Progenitor cell of endocrine pancreas (in vitro differentiated cells): Measurements from ENCODE around the gene APC2. TPM values are rescaled to one million over a fixed set of nuclear protein-coding genes. Genes with fewer than 3 reads are reported as not detected.

Source experiments
- DNase-seq: peaks from one replicate; pipeline ENCODE4 v3.0.0; 2021; ENCODE audit warnings: low spot score; ENCODE audit not compliant: unreplicated experiment
- H3K27ac Mint-ChIP-seq: 2 replicates; pipeline ENCODE4 v1.8.0; 2021; ENCODE audit warnings: mild to moderate bottlenecking, moderate library complexity, mixed read lengths
- H3K27me3 Mint-ChIP-seq: 2 replicates; pipeline ENCODE4 v1.8.0; 2021; ENCODE audit warnings: mixed read lengths
- H3K36me3 Mint-ChIP-seq: 2 replicates; pipeline ENCODE4 v1.8.0; 2022; ENCODE audit warnings: mixed read lengths; ENCODE audit not compliant: insufficient read depth
- H3K4me1 Mint-ChIP-seq: 2 replicates; pipeline ENCODE4 v1.8.0; 2021; ENCODE audit warnings: low read depth, mixed read lengths
- H3K4me3 Mint-ChIP-seq: 2 replicates; pipeline ENCODE4 v1.8.0; 2021; ENCODE audit warnings: low read depth, mild to moderate bottlenecking, moderate library complexity, mixed read lengths
- H3K9me3 Mint-ChIP-seq: 2 replicates; pipeline ENCODE4 v1.8.0; 2021; ENCODE audit warnings: low read depth, mixed read lengths
- total RNA-seq: library from RNA; stranded (reverse); gene quantifications from 2 replicates; pipeline ENCODE4 v1.2.1, GENCODE V29; 2021
- TF ChIP-seq, protein P1 (sequence below): fragments of 200-600 bp; sonication (generic); IDR thresholded peaks from one replicate; pipeline ENCODE4 v1.5.0; 2021; ENCODE audit warnings: antibody characterized with exemption, mild to moderate bottlenecking; ENCODE audit not compliant: unreplicated experiment

Gene APC2
- total RNA-seq, 1 donor from 2014 or later = 5.8 TPM

DNA sequence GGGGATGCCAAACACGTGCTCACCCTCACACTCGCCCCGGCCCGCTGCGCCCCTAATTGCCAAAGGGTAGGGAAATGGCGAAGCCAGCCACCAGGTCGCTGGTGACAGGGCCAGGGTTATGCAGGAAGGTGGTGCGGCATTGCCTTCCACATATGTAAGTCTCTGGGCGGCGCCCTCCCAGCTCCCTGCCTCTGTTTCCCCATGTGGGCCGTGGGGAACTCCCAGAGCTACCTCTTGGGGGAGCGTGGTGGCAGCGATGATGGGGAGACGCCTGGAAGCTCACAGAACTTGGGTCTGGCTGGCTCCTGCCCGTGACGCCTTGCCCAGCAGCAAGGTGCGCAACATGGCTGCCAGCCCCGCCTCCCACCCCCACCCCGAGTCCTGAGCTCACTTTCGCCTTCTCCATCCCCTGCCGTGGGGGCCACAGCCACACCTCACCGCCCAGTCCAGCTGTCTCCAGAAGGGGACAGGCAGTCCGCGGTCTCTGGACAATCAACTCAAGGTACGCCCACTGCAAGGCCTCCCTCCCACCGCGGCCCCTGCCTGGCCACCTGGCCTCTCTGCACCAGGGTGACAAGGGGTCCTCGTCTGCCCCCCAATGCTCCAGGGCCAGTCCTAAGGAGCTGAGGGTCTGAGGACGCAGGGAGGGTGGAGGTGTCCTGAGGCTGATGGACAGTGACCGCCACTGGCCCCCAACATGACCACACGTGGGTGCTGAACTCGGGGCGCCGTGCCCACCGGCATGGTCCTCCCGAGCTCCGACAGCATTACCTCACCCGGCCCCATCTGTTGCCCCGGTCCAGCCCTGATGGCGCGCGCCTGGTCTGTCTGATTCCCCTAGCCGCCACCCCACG, 22.5 kb downstream of the APC2 start:
- H3K4me3 Mint-ChIP-seq = no peak overlapping the region
- H3K36me3 Mint-ChIP-seq = no peaks in the 10 kb centered on the region
- peaks cover 22% of the 10 kb centered on the region for H3K27me3 Mint-ChIP-seq
- DNase-seq = no peak
- H3K4me1 Mint-ChIP-seq = peaks cover 2% of the 10 kb centered on the region
- no peak overlapping the region for H3K27ac Mint-ChIP-seq
- TF ChIP-seq, protein P1, sequence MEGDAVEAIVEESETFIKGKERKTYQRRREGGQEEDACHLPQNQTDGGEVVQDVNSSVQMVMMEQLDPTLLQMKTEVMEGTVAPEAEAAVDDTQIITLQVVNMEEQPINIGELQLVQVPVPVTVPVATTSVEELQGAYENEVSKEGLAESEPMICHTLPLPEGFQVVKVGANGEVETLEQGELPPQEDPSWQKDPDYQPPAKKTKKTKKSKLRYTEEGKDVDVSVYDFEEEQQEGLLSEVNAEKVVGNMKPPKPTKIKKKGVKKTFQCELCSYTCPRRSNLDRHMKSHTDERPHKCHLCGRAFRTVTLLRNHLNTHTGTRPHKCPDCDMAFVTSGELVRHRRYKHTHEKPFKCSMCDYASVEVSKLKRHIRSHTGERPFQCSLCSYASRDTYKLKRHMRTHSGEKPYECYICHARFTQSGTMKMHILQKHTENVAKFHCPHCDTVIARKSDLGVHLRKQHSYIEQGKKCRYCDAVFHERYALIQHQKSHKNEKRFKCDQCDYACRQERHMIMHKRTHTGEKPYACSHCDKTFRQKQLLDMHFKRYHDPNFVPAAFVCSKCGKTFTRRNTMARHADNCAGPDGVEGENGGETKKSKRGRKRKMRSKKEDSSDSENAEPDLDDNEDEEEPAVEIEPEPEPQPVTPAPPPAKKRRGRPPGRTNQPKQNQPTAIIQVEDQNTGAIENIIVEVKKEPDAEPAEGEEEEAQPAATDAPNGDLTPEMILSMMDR = no peak
- no peaks in the 10 kb centered on the region for H3K9me3 Mint-ChIP-seq

DNA sequence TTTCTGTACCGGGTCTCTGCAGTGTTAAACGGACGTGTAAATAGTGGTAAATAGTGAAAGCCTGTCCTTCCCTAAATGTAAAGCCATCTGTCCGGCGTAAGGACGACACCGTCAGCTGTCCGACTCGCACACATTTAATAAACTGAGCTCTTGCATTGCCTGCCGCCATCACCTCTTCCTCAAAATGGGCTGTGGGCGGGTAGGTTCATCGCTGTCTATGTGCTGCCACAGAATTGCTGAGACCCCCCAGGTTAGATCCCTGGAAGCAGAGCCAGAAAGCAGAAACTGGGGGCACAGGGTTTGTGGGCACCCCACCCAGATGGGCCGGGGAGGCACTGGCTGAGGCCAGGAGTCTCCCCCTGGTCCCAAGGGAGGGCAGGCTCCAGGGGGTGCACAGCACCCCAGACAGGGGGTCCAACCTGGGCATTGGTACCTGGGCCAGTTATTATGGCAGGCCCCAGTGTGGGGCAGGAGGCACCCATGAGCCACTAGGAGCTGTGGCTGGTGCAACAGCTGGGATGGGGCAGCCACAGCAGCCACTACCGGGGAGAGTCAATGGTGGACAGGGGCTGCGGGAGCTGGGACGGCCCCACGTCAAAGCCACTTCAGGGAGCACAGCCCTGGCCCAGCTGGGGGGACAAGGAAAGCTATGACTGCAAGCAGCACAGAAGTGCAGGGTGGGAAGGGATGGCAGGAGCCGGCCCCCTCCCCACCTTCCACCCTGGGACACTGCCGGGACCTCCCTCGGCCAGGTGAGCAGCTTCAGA, 23.3 kb downstream of the APC2 start:
- no peaks in the 10 kb centered on the region for H3K9me3 Mint-ChIP-seq
- no peak overlapping the region for H3K4me3 Mint-ChIP-seq
- H3K27ac Mint-ChIP-seq = no peak overlapping the region
- H3K36me3 Mint-ChIP-seq = no peaks in the 10 kb centered on the region
- peaks cover 22% of the 10 kb centered on the region for H3K27me3 Mint-ChIP-seq
- DNase-seq = no peak
- peaks cover 3% of the 10 kb centered on the region for H3K4me1 Mint-ChIP-seq
- TF ChIP-seq, protein P1 = no peak

DNA sequence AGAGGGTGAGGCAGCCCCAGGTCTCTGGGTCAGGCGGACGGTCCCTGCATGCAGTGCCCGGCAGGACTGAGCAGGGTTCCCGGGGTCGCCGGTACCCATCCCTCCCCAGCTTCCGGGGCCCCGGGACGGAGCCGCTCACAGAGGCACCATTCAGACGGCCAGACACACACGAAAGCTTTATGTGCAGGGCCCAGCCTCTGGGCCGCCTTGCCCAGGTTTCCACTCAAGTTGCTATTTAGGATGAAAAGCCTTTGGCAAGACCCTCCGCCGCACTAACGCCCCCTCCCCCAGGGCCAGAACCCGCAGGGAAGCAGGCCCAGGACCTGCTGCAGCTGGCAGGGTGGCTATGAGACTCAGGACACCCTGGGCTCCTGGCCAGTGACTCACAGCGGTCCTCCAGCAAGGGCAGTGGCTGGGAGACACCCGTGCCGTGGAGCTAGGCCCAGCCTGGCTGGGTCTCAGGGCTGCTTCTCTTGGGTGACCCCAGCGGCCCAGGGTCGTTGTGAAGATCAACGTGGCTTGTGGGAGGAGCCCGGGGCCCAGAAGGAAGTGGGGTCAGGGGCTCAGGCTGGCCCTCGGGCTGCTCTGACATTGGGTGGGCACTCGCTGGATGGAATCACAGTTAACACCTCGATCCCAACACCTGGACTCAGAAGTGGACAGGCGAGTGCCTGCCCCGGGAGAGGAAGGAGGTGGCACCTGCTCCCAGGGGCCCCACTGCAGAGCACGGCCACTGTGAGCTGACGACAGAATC, 24.3 kb downstream of the APC2 start:
- H3K27me3 Mint-ChIP-seq = peaks cover 22% of the 10 kb centered on the region
- peaks cover 2% of the 10 kb centered on the region for H3K36me3 Mint-ChIP-seq
- no peak for DNase-seq
- H3K4me1 Mint-ChIP-seq = peaks cover 7% of the 10 kb centered on the region
- no peaks in the 10 kb centered on the region for H3K9me3 Mint-ChIP-seq
- H3K27ac Mint-ChIP-seq = no peak overlapping the region
- TF ChIP-seq, protein P1 = no peak
- H3K4me3 Mint-ChIP-seq = no peak overlapping the region

DNA sequence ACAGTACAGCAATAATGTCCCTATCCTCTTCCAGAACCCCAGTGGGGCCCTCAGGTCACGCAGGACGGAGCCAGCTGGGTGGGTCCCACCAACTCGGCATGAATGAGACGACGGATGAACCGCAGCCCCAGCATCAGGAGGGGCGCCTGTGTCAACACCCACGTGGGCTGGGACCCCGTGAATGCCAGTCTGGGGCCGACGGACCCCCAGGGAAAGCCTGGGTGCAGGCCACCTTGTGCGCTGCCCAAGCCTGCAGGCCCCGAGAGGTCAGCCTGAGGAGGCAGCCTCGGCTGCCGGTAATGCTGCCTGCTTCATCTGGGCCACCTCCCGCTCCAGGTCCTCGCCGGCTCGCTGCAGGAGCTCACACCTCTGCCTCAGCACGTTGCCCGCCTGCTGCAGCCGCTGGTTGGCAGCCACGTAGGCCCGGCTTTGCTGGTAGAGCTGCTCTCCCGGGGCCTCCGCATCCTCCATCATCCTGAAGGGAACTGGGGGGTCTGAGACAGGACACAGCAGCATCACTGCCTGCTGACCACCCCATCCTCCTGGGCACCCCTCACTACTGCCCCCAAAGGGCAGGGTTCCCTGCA, 24.9 kb downstream of the APC2 start:
- no peak overlapping the region for H3K4me3 Mint-ChIP-seq
- H3K27ac Mint-ChIP-seq = no peak overlapping the region
- H3K36me3 Mint-ChIP-seq = peaks cover 3% of the 10 kb centered on the region
- H3K27me3 Mint-ChIP-seq = peaks cover 22% of the 10 kb centered on the region
- H3K9me3 Mint-ChIP-seq = no peaks in the 10 kb centered on the region
- TF ChIP-seq, protein P1 = no peak
- no peak for DNase-seq
- peaks cover 8% of the 10 kb centered on the region for H3K4me1 Mint-ChIP-seq
